Breast epithelium (tissue), 4 donors: ENCODE data around the gene FSTL4. TPM values are rescaled to one million over a fixed set of nuclear protein-coding genes. Genes with fewer than 3 reads are reported as not detected.

Experiments
- DNase-seq, 2 donors: peaks; one replicate each; pipeline ENCODE4 v3.0.0-alpha.2; 2019; ENCODE audit warnings: low spot score in 2 of 2
- H3K27ac ChIP-seq, 2 donors: fragments of 200-600 bp; sonication (generic) in 1 of 2; one replicate each; pipeline ENCODE4 v1.5.1; 2016 to 2019; ENCODE audit warnings: mild to moderate bottlenecking in 1 of 2
- H3K27me3 ChIP-seq, 2 donors: fragments of 200-600 bp; sonication (generic) in 1 of 2; one replicate each; pipeline versions ENCODE4 v1.5.1 to v1.6.0; 2017 to 2019; ENCODE audit warnings: control low read depth in 1 of 2, mild to moderate bottlenecking in 1 of 2
- H3K36me3 ChIP-seq: fragments of 200-600 bp; one replicate; pipeline ENCODE4 v1.5.1; 2019
- H3K4me1 ChIP-seq, 2 donors: fragments of 200-600 bp; sonication (generic); one replicate each; pipeline ENCODE4 v1.5.1; 2016 to 2019; ENCODE audit warnings: control low read depth in 1 of 2
- H3K4me3 ChIP-seq, 3 donors: fragments of 200-600 bp; sonication (generic); 1 replicate in 2 of 3; 2 replicates in 1 of 3; pipeline ENCODE4 v1.5.1; 2016 to 2019; ENCODE audit warnings: mild to moderate bottlenecking in 3 of 3, moderate library complexity in 2 of 3
- H3K9me3 ChIP-seq, 2 donors: fragments of 200-600 bp; sonication (generic) in 1 of 2; one replicate each; pipeline ENCODE4 v1.5.1; 2016 to 2019; ENCODE audit warnings: control low read depth in 1 of 2
- CTCF ChIP-seq, 3 donors: fragments of 450-650 bp; IDR thresholded peaks; one replicate each; pipeline ENCODE4 v1.5.1; 2016 to 2017; ENCODE audit warnings: antibody characterized with exemption in 3 of 3, mild to moderate bottlenecking in 3 of 3, moderate library complexity in 3 of 3
- POLR2A ChIP-seq: fragments of 450-650 bp; IDR thresholded peaks from one replicate; pipeline ENCODE4 v1.6.1; 2016; ENCODE audit warnings: antibody characterized with exemption, mild to moderate bottlenecking, moderate library complexity
- POLR2AphosphoS5 ChIP-seq, 3 donors: sonication (generic); formaldehyde crosslinking; IDR thresholded peaks; one replicate each; pipeline ENCODE4 v1.6.1; 2017; ENCODE audit warnings: antibody characterized with exemption in 3 of 3
- intact Hi-C: fragments of 100-400 bp; cut with DNase I; formaldehyde crosslinking; loops from one replicate; pipeline ENCODE4 v1.15.1; 2023; ENCODE audit warnings: low total_unique reads
- total RNA-seq, 3 donors: library from RNA; depleted of rRNA; stranded (reverse); fragments of >200 nt; gene quantifications; one replicate each; pipeline ENCODE4 v1.1.0, GENCODE V29; 2016

Gene FSTL4
- total RNA-seq, 3 donors from 2014 or later: 0.16 to 0.98 (median 0.88) TPM

GRCh38 chr5:133508845-133509741 is 103.2 kb downstream of the FSTL4 start:
- H3K27me3 ChIP-seq: no peaks in the 10 kb centered on the region
- no peak overlapping the region for H3K27ac ChIP-seq
- no peaks in the 10 kb centered on the region for H3K9me3 ChIP-seq
- no peak for DNase-seq
- H3K4me3 ChIP-seq: no peak overlapping the region
- intact Hi-C loops: no loop called here
- TF ChIP-seq CTCF (IDR thresholded peaks at IDR 0.05) (no peak), POLR2A (no peak), POLR2AphosphoS5 (IDR thresholded peaks at IDR 0.05) (no peak)
- H3K4me1 ChIP-seq: no peaks in the 10 kb centered on the region
- no peaks in the 10 kb centered on the region for H3K36me3 ChIP-seq

GRCh38 chr5:133508331-133508730 is 104.0 kb downstream of the FSTL4 start:
- no peak overlapping the region for H3K4me3 ChIP-seq
- no peak for TF ChIP-seq POLR2AphosphoS5 (IDR thresholded peaks at IDR 0.05)
- TF ChIP-seq POLR2A: no peak
- no peak for TF ChIP-seq CTCF (IDR thresholded peaks at IDR 0.05)
- no peak for DNase-seq
- no peaks in the 10 kb centered on the region for H3K27me3 ChIP-seq
- H3K9me3 ChIP-seq: no peaks in the 10 kb centered on the region
- no peaks in the 10 kb centered on the region for H3K4me1 ChIP-seq
- H3K36me3 ChIP-seq: no peaks in the 10 kb centered on the region
- intact Hi-C loops: no loop called here
- H3K27ac ChIP-seq: no peak overlapping the region

- Histone ChIP-seq H3K4me3 (no peak overlapping the region), H3K9me3 (no peaks in the 10 kb centered on the region), H3K27me3 (no peaks in the 10 kb centered on the region), H3K4me1 (no peaks in the 10 kb centered on the region), H3K36me3 (no peaks in the 10 kb centered on the region), H3K27ac (peak overlapping the region; percentile 26 to 69)
- DNase-seq: no peak
- intact Hi-C loops: no loop called here
- no peak for TF ChIP-seq POLR2A
- no peak for TF ChIP-seq POLR2AphosphoS5 (IDR thresholded peaks at IDR 0.05)
- no peak for TF ChIP-seq CTCF (IDR thresholded peaks at IDR 0.05)
These were observed 106.2 kb downstream of the FSTL4 start for GRCh38 chr5:133506181-133506580.

GRCh38 chr5:133503511-133503910 is 108.8 kb downstream of the FSTL4 start:
- Histone ChIP-seq H3K36me3 (no peaks in the 10 kb centered on the region), H3K4me1 (no peaks in the 10 kb centered on the region), H3K9me3 (no peaks in the 10 kb centered on the region), H3K27me3 (no peaks in the 10 kb centered on the region), H3K4me3 (no peak overlapping the region), H3K27ac (no peak overlapping the region)
- no peak for DNase-seq
- intact Hi-C loops: no loop called here
- TF ChIP-seq POLR2AphosphoS5 (IDR thresholded peaks at IDR 0.05) (no peak), POLR2A (no peak), CTCF (IDR thresholded peaks at IDR 0.05) (no peak)

GRCh38 chr5:133499895-133500294 is 112.4 kb downstream of the FSTL4 start:
- H3K36me3 ChIP-seq: no peaks in the 10 kb centered on the region
- no peaks in the 10 kb centered on the region for H3K9me3 ChIP-seq
- DNase-seq: no peak
- no peaks in the 10 kb centered on the region for H3K4me1 ChIP-seq
- H3K27ac ChIP-seq: no peak overlapping the region
- no peaks in the 10 kb centered on the region for H3K27me3 ChIP-seq
- intact Hi-C loops: no loop called here
- H3K4me3 ChIP-seq: no peak overlapping the region
- TF ChIP-seq POLR2A: no peak
- TF ChIP-seq CTCF (IDR thresholded peaks at IDR 0.05): no peak
- no peak for TF ChIP-seq POLR2AphosphoS5 (IDR thresholded peaks at IDR 0.05)
